ENCODE results near the gene REXO1. TPM values are rescaled to one million over a fixed set of nuclear protein-coding genes. Genes with fewer than 3 reads are reported as not detected.

The REXO1 gene
- total RNA-seq, 1 donor from 2014 or later: 34.0 TPM

GRCh38 chr19:1774989-1775772, 73.1 kb downstream of the REXO1 start:
- no peak for DNase-seq (ENCODE audit: low spot score)

DNA sequence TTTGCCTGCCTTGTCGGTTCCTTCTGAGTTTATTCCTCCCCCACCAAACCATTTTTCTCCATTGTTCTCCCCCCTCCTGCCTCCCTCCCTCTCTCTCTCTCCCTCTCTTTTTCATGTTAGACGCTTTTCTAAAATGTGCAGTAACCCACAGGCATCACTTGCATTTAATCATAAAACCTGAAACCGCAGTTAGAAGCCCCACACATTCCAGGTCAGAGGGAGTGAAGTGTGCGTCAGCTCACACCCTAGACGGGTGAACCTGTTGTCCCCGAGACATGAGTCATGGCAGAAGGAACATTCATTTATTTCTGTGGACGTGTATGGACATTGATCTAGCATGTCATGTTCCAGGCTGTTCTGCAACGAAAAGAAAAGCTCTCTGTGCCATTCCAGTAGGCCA, 75.1 kb downstream of the REXO1 start:
- DNase-seq (ENCODE audit: low spot score): no peak

DNA sequence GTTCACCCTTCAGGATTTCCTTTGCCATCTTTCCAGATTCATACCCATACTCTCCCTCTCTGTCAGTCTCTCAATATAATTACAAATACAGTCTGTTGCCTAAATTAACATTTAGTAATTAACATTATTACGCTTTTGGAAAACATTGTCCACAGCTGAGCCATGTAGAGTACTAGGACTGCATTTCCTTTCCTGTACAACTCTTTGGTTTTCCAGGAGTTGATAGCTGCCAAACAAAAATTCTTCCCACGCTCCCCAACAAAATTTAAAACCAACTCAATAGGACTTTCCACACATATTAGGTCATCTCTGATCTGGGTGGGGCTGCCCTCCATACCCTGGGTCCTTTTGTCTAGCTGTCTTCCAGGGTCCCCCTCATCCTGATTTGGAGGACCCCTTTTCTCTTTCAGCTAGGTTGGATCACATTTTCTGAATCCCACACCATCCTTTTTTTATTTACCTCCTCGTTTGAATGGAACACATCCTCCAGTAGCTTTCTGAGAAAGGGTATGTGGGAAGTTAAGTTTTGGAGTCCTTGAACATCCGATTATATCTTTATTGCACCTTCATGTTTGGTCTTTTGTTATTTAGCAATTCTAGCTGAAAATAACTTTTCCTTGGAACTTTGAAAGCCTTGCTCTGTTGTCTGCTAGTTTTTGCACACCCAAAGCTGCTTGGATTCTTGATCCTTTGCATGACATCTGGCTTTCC, 77.3 kb downstream of the REXO1 start:
- DNase-seq (ENCODE audit: low spot score): no peak

DNA sequence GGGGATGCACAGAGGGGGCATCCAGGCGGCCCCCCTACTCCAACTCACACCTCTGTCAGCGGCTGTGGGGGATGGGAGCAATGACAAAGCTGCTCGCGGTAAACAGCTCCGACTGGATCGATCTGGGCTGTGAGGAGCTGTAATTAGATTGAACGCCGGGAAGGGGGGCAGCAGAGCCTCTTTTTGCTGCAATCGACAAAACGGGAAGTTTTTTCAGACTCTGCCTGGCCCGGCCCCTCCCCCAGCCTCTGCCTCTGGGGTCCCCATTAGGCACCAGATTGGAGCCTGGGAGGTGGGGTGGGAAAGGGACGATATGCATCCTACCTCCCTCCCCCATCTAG, 78.7 kb downstream of the REXO1 start:
- no peak for DNase-seq (ENCODE audit: low spot score)

DNA sequence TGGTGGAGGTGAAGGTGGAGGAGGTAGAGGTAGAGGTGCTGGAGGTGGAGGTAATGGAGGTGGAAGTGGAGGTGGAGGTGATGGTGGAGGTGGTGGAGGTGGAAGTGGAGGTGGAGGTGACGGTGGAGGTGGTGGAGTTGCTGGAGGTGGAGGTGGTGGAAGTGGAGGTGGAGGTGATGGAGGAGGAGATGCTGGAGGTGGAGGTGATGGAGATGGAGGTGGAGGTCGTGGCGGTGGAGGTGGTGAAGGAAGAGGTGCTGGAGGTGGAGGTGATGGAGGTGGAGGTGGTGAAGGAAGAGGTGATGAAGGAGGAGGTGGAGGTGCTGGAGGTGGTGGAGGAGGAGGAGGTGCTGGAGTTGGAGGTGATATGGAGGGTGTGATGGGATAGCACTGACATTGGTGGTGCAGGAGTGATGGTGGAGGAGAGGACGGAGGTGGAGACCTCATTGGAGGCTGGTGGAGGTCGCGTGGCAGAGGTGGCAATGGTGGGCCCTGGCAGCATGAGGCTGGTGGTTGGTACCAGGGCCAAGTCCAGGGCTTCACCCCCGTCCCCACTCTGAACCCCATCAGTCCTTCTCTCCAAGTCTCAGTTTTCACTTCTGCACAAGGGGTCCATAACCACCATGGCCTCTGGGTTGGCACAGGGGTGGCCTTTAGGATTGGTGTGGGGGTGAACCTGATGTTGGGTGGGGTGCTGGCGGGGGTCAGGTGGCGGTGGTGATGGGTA, 79.2 kb downstream of the REXO1 start:
- no peak for DNase-seq (ENCODE audit: low spot score)

DNA sequence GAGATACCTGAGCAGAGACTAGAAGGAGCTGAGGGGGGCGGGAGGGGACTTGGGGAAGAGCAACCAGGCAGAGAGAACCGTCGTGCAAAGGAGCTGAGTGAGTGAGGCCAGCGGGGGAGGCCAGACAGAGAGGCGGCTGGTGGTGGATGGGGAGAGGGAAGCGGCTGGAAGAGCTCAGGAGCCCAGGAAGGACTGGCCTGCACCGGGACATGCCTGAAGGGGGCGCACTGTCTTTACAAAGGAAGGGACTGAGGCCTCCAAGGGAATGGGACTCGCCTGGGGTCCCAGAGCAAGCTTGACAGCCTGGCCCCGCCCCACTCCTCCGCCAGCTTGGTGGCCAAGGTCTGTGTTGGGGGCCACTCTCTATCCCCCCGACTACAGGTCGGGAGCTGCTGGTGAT, 80.0 kb downstream of the REXO1 start:
- no peak for DNase-seq (ENCODE audit: low spot score)

GRCh38 chr19:1767464-1767933, 80.8 kb downstream of the REXO1 start:
- DNase-seq (ENCODE audit: low spot score): no peak

- no peak for DNase-seq (ENCODE audit: low spot score)
Observed at GRCh38 chr19:1766800-1767352, 81.4 kb downstream of the REXO1 start.

GRCh38 chr19:1765904-1766799, 82.1 kb downstream of the REXO1 start:
- DNase-seq (ENCODE audit: low spot score): no peak

Small RNA genes within 50 kb of the gene (microRNA-seq; reads per million reads assigned to microRNA genes)
- gene MIR1909 (ENCODE audit: borderline number of aligned reads): not detected

Other genes with a start within 250 kb of the REXO1 start
- 239 TPM for gene UQCR11, start 243.0 kb downstream of the REXO1 start, total RNA-seq
- gene TCF3, start 195.9 kb downstream of the REXO1 start, total RNA-seq: 44.4 TPM
- gene ONECUT3, start 95.0 kb downstream of the REXO1 start, total RNA-seq: not detected
- gene ATP8B3, start 36.2 kb downstream of the REXO1 start, total RNA-seq: 0.80 TPM
- gene KLF16, start 15.1 kb upstream of the REXO1 start, total RNA-seq: 19.0 TPM
- gene ABHD17A, start 37.0 kb upstream of the REXO1 start, total RNA-seq: 67.2 TPM
- 6.1 TPM for gene ADAT3, start 56.9 kb upstream of the REXO1 start, total RNA-seq
- gene SCAMP4, start 56.9 kb upstream of the REXO1 start, total RNA-seq: 48.4 TPM
- 53.4 TPM for gene CSNK1G2, start 92.7 kb upstream of the REXO1 start, total RNA-seq
- 61.4 TPM for gene BTBD2, start 167.2 kb upstream of the REXO1 start, total RNA-seq
- gene MKNK2, start 202.8 kb upstream of the REXO1 start, total RNA-seq: 240 TPM
- gene MOB3A, start 247.8 kb upstream of the REXO1 start, total RNA-seq: 79.4 TPM
- 2.4 TPM for gene IZUMO4, start 248.4 kb upstream of the REXO1 start, total RNA-seq

Data from mesenteric fat pad (tissue), 1 donor.